Keratinocyte (primary cell): Measurements from ENCODE around the gene SLC38A1. TPM values are rescaled to one million over a fixed set of nuclear protein-coding genes. Genes with fewer than 3 reads are reported as not detected.

Experiments used
- DNase-seq: peaks from one replicate; pipeline ENCODE4 v3.0.0-alpha.2; 2011; ENCODE audit warnings: low read depth, missing footprints, low spot score
- FAIRE-seq: peaks from 2 replicates; lab custom pipeline; 2011; peaks lifted over from hg19 to GRCh38; lab: Jason Lieb, UNC
- H2AFZ ChIP-seq: 2 replicates; pipeline ENCODE4 v1.6.0; 2012; ENCODE audit warnings: low read length, control low read depth, inconsistent platforms; ENCODE audit not compliant: control insufficient read depth
- H3K27ac ChIP-seq: 2 replicates; pipeline ENCODE4 v1.5.1; 2011; ENCODE audit warnings: low read length; ENCODE audit not compliant: control insufficient read depth, insufficient read depth
- H3K27me3 ChIP-seq: 3 replicates; pipeline ENCODE4 v1.6.0; 2011; ENCODE audit warnings: low read length; ENCODE audit not compliant: control insufficient read depth, insufficient read depth; ENCODE audit errors: extremely low read depth
- H3K36me3 ChIP-seq, 2 experiments: 2 replicates in 1 of 2; 3 replicates in 1 of 2; pipeline ENCODE4 v1.5.1; 2011; ENCODE audit warnings: low read length in 2 of 2, mild to moderate bottlenecking in 1 of 2; ENCODE audit not compliant: control insufficient read depth in 2 of 2, insufficient read depth in 2 of 2; ENCODE audit errors: extremely low read depth in 1 of 2
- H3K4me1 ChIP-seq: 3 replicates; pipeline ENCODE4 v1.5.1; 2011; ENCODE audit warnings: low read length; ENCODE audit not compliant: control insufficient read depth, insufficient read depth; ENCODE audit errors: extremely low read depth
- H3K4me2 ChIP-seq: 3 replicates; pipeline ENCODE4 v1.6.0; 2011; ENCODE audit warnings: low read depth, low read length; ENCODE audit not compliant: control insufficient read depth, insufficient read depth; ENCODE audit errors: extremely low read depth
- H3K4me3 ChIP-seq, 3 experiments: fragments of 200-600 bp in 1 of 3; sonication (generic) in 1 of 3; 2 replicates in 2 of 3; 3 replicates in 1 of 3; pipeline ENCODE4 v1.5.1; 2011 to 2016; ENCODE audit warnings: low read length in 3 of 3, mild to moderate bottlenecking in 3 of 3, control low read depth in 2 of 3, inconsistent platforms in 1 of 3, low read depth in 1 of 3, mixed read lengths in 1 of 3, mixed run types in 1 of 3, moderate library complexity in 1 of 3; ENCODE audit not compliant: control insufficient read depth in 2 of 3, insufficient read depth in 2 of 3; ENCODE audit errors: extremely low read depth in 1 of 3
- H3K79me2 ChIP-seq: 2 replicates; pipeline ENCODE4 v1.6.0; 2012; ENCODE audit warnings: low read length; ENCODE audit not compliant: control insufficient read depth, insufficient read depth
- H3K9ac ChIP-seq: 3 replicates; pipeline ENCODE4 v1.6.0; 2011; ENCODE audit warnings: low read length; ENCODE audit not compliant: control insufficient read depth, insufficient read depth; ENCODE audit errors: extremely low read depth
- H3K9me1 ChIP-seq: 3 replicates; pipeline ENCODE4 v1.6.0; 2011; ENCODE audit warnings: low read length; ENCODE audit not compliant: control insufficient read depth, insufficient read depth; ENCODE audit errors: extremely low read depth
- H3K9me3 ChIP-seq: 2 replicates; pipeline ENCODE4 v1.5.1; 2012; ENCODE audit warnings: low read depth, low read length; ENCODE audit not compliant: control insufficient read depth
- H4K20me1 ChIP-seq: 3 replicates; pipeline ENCODE4 v1.6.0; 2011; ENCODE audit warnings: low read length; ENCODE audit not compliant: control insufficient read depth, insufficient read depth; ENCODE audit errors: extremely low read depth
- CTCF ChIP-seq, 3 experiments: IDR thresholded peaks in 1 of 3; conservative IDR thresholded peaks in 1 of 3; optimal IDR thresholded peaks in 1 of 3; 2 replicates in 2 of 3; 3 replicates in 1 of 3; pipeline versions ENCODE3 to v1.5.1; 2011; ENCODE audit warnings: low read length in 3 of 3, mild to moderate bottlenecking in 3 of 3, moderate library complexity in 2 of 3, control low read depth in 1 of 3, inconsistent platforms in 1 of 3; ENCODE audit not compliant: insufficient read depth in 2 of 3; ENCODE audit errors: extremely low read depth in 1 of 3
- EZH2 ChIP-seq: IDR thresholded peaks from one replicate; pipeline ENCODE4 v1.6.1; 2012; ENCODE audit warnings: inconsistent platforms, mild to moderate bottlenecking, low read length, moderate library complexity
- dilution Hi-C: fragments of 300-500 bp; cut with MboI; formaldehyde crosslinking; loops from one replicate; pipeline ENCODE4 v1.7.0; 2020; ENCODE audit warnings: low sequenced_read_pairs; ENCODE audit not compliant: extremely low pct_ligation_motif_present
- polyA plus RNA-seq, 5 experiments: library from polyadenylated mRNA; depleted of rRNA in 3 of 5; stranded (reverse) in 3 of 5; stranded (forward) in 1 of 5; unstranded in 1 of 5; fragments of >200 nt; gene quantifications; 1 replicate in 1 of 5; 2 replicates in 3 of 5; 3 replicates in 1 of 5; pipeline versions ENCODE4 v1.2.1 to v1.2.3, GENCODE V29; 2011 to 2012; ENCODE audit warnings: missing spikeins in 2 of 5, low read depth in 1 of 5, low replicate concordance in 1 of 5

Gene SLC38A1
- polyA plus RNA-seq, 1 donor (not counting 4 experiments of a cell fraction or from before 2014, with no cell fraction given) = 134 TPM

DNA sequence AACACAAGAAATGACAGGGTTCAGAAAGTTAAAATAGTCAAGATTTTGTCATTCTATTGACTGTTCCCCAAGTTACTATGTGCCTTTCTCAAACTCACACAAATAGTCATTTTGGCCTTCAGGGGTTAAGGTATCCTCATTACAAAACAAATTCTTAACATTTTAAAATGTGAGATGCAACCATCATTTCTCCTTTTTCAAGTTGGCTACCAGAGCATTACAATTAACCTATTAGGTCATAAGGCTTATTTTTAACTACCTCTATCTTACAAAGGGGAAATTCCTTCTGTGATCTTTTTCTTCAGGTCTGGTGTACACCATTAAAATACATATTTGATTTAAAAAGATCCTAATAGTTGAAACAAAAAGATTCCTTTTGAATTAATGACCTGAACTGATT is 61.2 kb downstream of the SLC38A1 start:
- no peak overlapping the region for H3K27ac ChIP-seq
- dilution Hi-C loops = no loop called here

DNA sequence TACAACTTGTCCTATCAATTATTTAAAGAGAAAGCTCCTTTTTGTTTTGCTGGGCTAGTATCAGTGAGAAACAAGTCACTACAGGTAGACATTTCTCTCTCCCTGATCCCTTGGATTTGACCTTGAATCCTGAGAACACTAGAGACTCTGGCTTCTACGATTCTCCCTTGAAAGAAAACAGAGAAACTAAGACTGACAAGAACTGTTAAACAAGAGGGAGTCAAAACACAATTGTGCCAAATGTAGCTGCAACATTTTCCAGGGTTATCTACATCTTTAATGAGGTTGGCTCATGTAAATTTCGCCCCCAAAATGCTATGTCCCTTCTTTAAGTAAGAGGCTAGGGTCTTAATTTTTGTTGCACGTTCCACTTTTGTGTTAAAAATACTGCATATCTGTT is 62.4 kb downstream of the SLC38A1 start:
- no peak overlapping the region for H3K27ac ChIP-seq
- FAIRE-seq (no peak), DNase-seq (no peak)
- H3K4me3 ChIP-seq = no peak overlapping the region
- H3K27me3 ChIP-seq = no peaks in the 10 kb centered on the region
- peaks cover 25% of the 10 kb centered on the region for H3K4me1 ChIP-seq
- peaks cover 35 to 51% of the 10 kb centered on the region in 2 experiments for H3K36me3 ChIP-seq
- peaks cover 8% of the 10 kb centered on the region for H4K20me1 ChIP-seq
- dilution Hi-C loops = no loop called here
- H3K4me2 ChIP-seq = no peak overlapping the region
- peaks cover 24% of the 10 kb centered on the region for H3K79me2 ChIP-seq
- TF ChIP-seq CTCF (optimal IDR thresholded peaks at IDR 0.05 in 1 of 3, IDR thresholded peaks at IDR 0.05 in 1 of 3, conservative IDR thresholded peaks at IDR 0.05 in 1 of 3; ENCODE audit: extremely low read depth in 1 of 3, insufficient read depth in 2 of 3, low read length in 3 of 3) = no peak
- no peak for TF ChIP-seq EZH2
- H2AFZ ChIP-seq = no peak overlapping the region
- H3K9me3 ChIP-seq = no peaks in the 10 kb centered on the region
- H3K9me1 ChIP-seq = peaks cover 4% of the 10 kb centered on the region
- H3K9ac ChIP-seq = no peak overlapping the region

More for the DNA sequence above, 61.2 kb downstream of the SLC38A1 start:
- Histone ChIP-seq H3K4me1 (peaks cover 25% of the 10 kb centered on the region), H3K79me2 (peaks cover 30% of the 10 kb centered on the region), H3K4me2 (no peak overlapping the region), H3K9ac (no peak overlapping the region), H3K9me1 (peaks cover 4% of the 10 kb centered on the region), H4K20me1 (peaks cover 8% of the 10 kb centered on the region), H2AFZ (no peak overlapping the region), H3K27me3 (no peaks in the 10 kb centered on the region), H3K4me3 (no peak overlapping the region), H3K36me3 (peaks cover 37 to 52% of the 10 kb centered on the region in 2 experiments), H3K9me3 (no peaks in the 10 kb centered on the region)
- DNase-seq = no peak
- no peak for FAIRE-seq
- no peak for TF ChIP-seq CTCF (optimal IDR thresholded peaks at IDR 0.05 in 1 of 3, IDR thresholded peaks at IDR 0.05 in 1 of 3, conservative IDR thresholded peaks at IDR 0.05 in 1 of 3; ENCODE audit: extremely low read depth in 1 of 3, insufficient read depth in 2 of 3, low read length in 3 of 3)
